ENCODE results near the gene TAF11L12.
"Not testable (repeated sequence)": the region's sequence is repeated elsewhere in the genome, so short reads cannot be mapped to it uniquely, and the experiment has no call there.

Gene TAF11L12

GRCh38 chr5:17634160-17634559 is 24.0 kb downstream of the TAF11L12 start, which contains the start of gene TAF11L14:
Gene TAF11L14, plus strand, starts transcription at chr5:17634460.
- Mint-ChIP-seq H3K27ac (ENCODE audit: low read depth) (no peak within 1 kb of the TSS), H3K36me3 (ENCODE audit: insufficient read depth) (peaks cover 2% of the 10 kb centered on the region), H3K27me3 (no peaks in the 10 kb centered on the region), H3K4me3 (no peak within 1 kb of the TSS), H3K9me3 (no peaks in the 10 kb centered on the region), H3K4me1 (no peaks in the 10 kb centered on the region)
- no peak for ATAC-seq (replicated peaks; ENCODE audit: extremely low read depth, poor library complexity, severe bottlenecking)
- DNase-seq (ENCODE audit: low spot score in 2 of 2): no peak

- not testable (repeated sequence) for DNase-seq (ENCODE audit: low spot score in 2 of 2); ATAC-seq (replicated peaks; ENCODE audit: extremely low read depth, poor library complexity, severe bottlenecking); H3K36me3 Mint-ChIP-seq (ENCODE audit: insufficient read depth); H3K27me3 Mint-ChIP-seq; H3K4me1 Mint-ChIP-seq; H3K27ac Mint-ChIP-seq (ENCODE audit: low read depth); H3K4me3 Mint-ChIP-seq
- H3K9me3 Mint-ChIP-seq: peaks cover 25% of the 10 kb centered on the region
Observed at GRCh38 chr5:17649232-17649631, 39.0 kb downstream of the TAF11L12 start.

GRCh38 chr5:17655201-17655759 is 45.1 kb downstream of the TAF11L12 start:
- H3K36me3 Mint-ChIP-seq (ENCODE audit: insufficient read depth); H3K27me3 Mint-ChIP-seq; ATAC-seq (replicated peaks; ENCODE audit: extremely low read depth, poor library complexity, severe bottlenecking); DNase-seq (ENCODE audit: low spot score in 2 of 2); H3K4me3 Mint-ChIP-seq; H3K4me1 Mint-ChIP-seq; H3K27ac Mint-ChIP-seq (ENCODE audit: low read depth): not testable (repeated sequence)
- peaks cover 17% of the 10 kb centered on the region for H3K9me3 Mint-ChIP-seq

GRCh38 chr5:17655921-17656320 is 45.7 kb downstream of the TAF11L12 start:
- no peaks in the 10 kb centered on the region for H3K4me1 Mint-ChIP-seq
- no peak overlapping the region for H3K27ac Mint-ChIP-seq (ENCODE audit: low read depth)
- H3K27me3 Mint-ChIP-seq: no peaks in the 10 kb centered on the region
- DNase-seq (ENCODE audit: low spot score in 2 of 2): no peak
- no peak for ATAC-seq (replicated peaks; ENCODE audit: extremely low read depth, poor library complexity, severe bottlenecking)
- H3K9me3 Mint-ChIP-seq: peaks cover 17% of the 10 kb centered on the region
- H3K4me3 Mint-ChIP-seq: no peak overlapping the region
- peaks cover 2% of the 10 kb centered on the region for H3K36me3 Mint-ChIP-seq (ENCODE audit: insufficient read depth)

Measured in central memory CD8-positive, alpha-beta T cell (primary cell).